Small intestine (tissue), 7 donors: ENCODE data around the gene GSTT2. TPM values are rescaled to one million over a fixed set of nuclear protein-coding genes. Genes with fewer than 3 reads are reported as not detected.
"Not testable (repeated sequence)": the region's sequence is repeated elsewhere in the genome, so short reads cannot be mapped to it uniquely, and the experiment has no call there.

ENCODE experiments used
- DNase-seq, 2 donors: peaks; one replicate each; pipeline versions ENCODE4 v3.0.0 to v3.0.0-alpha.2; 2013
- FAIRE-seq: peaks from 2 replicates; lab custom pipeline; 2012; peaks lifted over from hg19 to GRCh38; lab: Jason Lieb, UNC
- H3K27ac ChIP-seq, 3 donors: one replicate each; pipeline ENCODE4 v1.5.1; 2013; ENCODE audit warnings: low read length in 2 of 3, mild to moderate bottlenecking in 2 of 3, control low read depth in 1 of 3, inconsistent platforms in 1 of 3, low read depth in 1 of 3, moderate library complexity in 1 of 3
- H3K27me3 ChIP-seq, 3 donors: one replicate each; pipeline ENCODE4 v1.6.1; 2013; ENCODE audit warnings: low read length in 3 of 3, inconsistent platforms in 1 of 3; ENCODE audit not compliant: control insufficient read depth in 3 of 3, insufficient read depth in 3 of 3
- H3K36me3 ChIP-seq, 3 donors: one replicate each; pipeline ENCODE4 v1.6.1; 2013; ENCODE audit warnings: low read length in 3 of 3, inconsistent platforms in 1 of 3, low read depth in 1 of 3, mild to moderate bottlenecking in 1 of 3, moderate library complexity in 1 of 3; ENCODE audit not compliant: control insufficient read depth in 3 of 3, insufficient read depth in 2 of 3
- H3K4me1 ChIP-seq, 3 donors: one replicate each; pipeline ENCODE4 v1.6.1; 2013; ENCODE audit warnings: low read length in 2 of 3, inconsistent platforms in 1 of 3, low read depth in 1 of 3, mild to moderate bottlenecking in 1 of 3, moderate library complexity in 1 of 3; ENCODE audit not compliant: control insufficient read depth in 3 of 3, insufficient read depth in 2 of 3
- H3K4me3 ChIP-seq, 3 donors: one replicate each; pipeline ENCODE4 v1.5.1; 2013; ENCODE audit warnings: low read length in 3 of 3, control low read depth in 1 of 3, inconsistent platforms in 1 of 3, low read depth in 1 of 3, mild to moderate bottlenecking in 1 of 3, moderate library complexity in 1 of 3
- H3K9me3 ChIP-seq, 2 donors: one replicate each; pipeline ENCODE4 v1.6.1; 2013; ENCODE audit warnings: low read depth in 1 of 2, low read length in 1 of 2; ENCODE audit not compliant: control insufficient read depth in 2 of 2, insufficient read depth in 1 of 2
- WGBS, 3 donors: extraction: QIAGEN DNeasy Blood & Tissue Kit; methylation state at CpG; one replicate each; pipeline ENCODE4 v1.1.7; 2013; 5-methylcytosine and 5-hydroxymethylcytosine counted together
- polyA plus RNA-seq, 4 donors: library from polyadenylated mRNA; stranded (reverse) in 3 of 4; unstranded in 1 of 4; fragments of 200-250 nt in 3 of 4; fragments of 120-200 nt in 1 of 4; gene quantifications; one replicate each; pipeline versions ENCODE4 v1.2.1 to v1.2.3, GENCODE V29; 2013
- donor health status: healthy with polysubstance abuse.
- donor health status: control.
- donor health status: control.
- donor health status: Bipolar disorder and iron deficiency.
- donor health status: healthy.

The GSTT2 gene
- polyA plus RNA-seq, 4 donors, result 0.19 to 1.4 (median 0.81) TPM; not detected in 1

GRCh38 chr22:23984430-23984829, 4.5 kb downstream of the GSTT2 start:
- 43 to 55% methylated on average over 6 of the region's 6 CpGs; no CpG with 5 or more reads in 1 of the 3 donors for WGBS, 3 donors

DNA sequence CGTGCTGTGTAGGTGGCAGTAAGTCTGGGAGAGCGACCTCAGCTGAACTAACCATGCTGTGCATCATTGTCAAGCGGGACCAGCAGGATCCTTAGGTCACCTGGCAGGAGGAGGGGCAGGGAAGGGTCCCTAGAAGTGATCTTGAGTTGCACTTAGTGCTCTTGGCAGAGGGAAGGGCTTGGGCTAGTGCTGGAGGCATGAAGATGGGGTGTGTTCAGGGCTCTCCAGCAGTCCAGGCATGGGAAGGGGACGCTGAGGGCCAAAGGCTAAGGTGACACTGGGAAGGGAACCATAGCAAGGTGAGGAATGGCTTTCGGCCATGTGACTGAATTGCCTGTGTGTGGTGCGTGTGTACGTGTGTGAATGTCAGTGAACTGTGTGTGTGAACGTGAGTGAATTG, 6.2 kb downstream of the GSTT2 start:
- DNase-seq, H3K4me3 ChIP-seq, H3K4me1 ChIP-seq, H3K27ac ChIP-seq, H3K36me3 ChIP-seq, FAIRE-seq, H3K9me3 ChIP-seq, H3K27me3 ChIP-seq: not testable (repeated sequence)
- WGBS, 3 donors, result 63 to 85% (median 83%) methylated on average over 2 to 8 of the region's 8 CpGs

More at GRCh38 chr22:23984430-23984829, 4.5 kb downstream of the GSTT2 start:
- DNase-seq, result peak in 1 of 2 donors; percentile 54
- no peaks in the 10 kb centered on the region for H3K9me3 ChIP-seq
- no peak for FAIRE-seq
- no peaks in the 10 kb centered on the region for H3K27me3 ChIP-seq
- H3K4me3 ChIP-seq, result no peak overlapping the region
- no peak overlapping the region for H3K27ac ChIP-seq
- H3K4me1 ChIP-seq, result no peaks in the 10 kb centered on the region
- no peaks in the 10 kb centered on the region for H3K36me3 ChIP-seq

GRCh38 chr22:23986538-23987178, 6.7 kb downstream of the GSTT2 start:
- 66 to 88% methylated on average over 4 of the region's 4 CpGs; no CpG with 5 or more reads in 1 of the 3 donors for WGBS, 3 donors
- not testable (repeated sequence) for H3K27me3 ChIP-seq, FAIRE-seq, H3K9me3 ChIP-seq, H3K4me1 ChIP-seq, H3K27ac ChIP-seq, H3K4me3 ChIP-seq, DNase-seq, H3K36me3 ChIP-seq

- not testable (repeated sequence) for H3K27ac ChIP-seq, DNase-seq, FAIRE-seq, H3K36me3 ChIP-seq, H3K27me3 ChIP-seq, H3K4me3 ChIP-seq, H3K4me1 ChIP-seq, H3K9me3 ChIP-seq
- 82 to 86% (median 85%) methylated on average over 2 of the region's 3 CpGs for WGBS, 3 donors
Observed at GRCh38 chr22:23989583-23990244, 9.8 kb downstream of the GSTT2 start.

GRCh38 chr22:23993080-23993479, 13.1 kb downstream of the GSTT2 start:
- not testable (repeated sequence) for H3K27me3 ChIP-seq, H3K4me3 ChIP-seq, H3K36me3 ChIP-seq, H3K4me1 ChIP-seq, FAIRE-seq, H3K9me3 ChIP-seq, H3K27ac ChIP-seq, DNase-seq
- 71 to 78% (median 78%) methylated on average over 2 of the region's 2 CpGs for WGBS, 3 donors

DNA sequence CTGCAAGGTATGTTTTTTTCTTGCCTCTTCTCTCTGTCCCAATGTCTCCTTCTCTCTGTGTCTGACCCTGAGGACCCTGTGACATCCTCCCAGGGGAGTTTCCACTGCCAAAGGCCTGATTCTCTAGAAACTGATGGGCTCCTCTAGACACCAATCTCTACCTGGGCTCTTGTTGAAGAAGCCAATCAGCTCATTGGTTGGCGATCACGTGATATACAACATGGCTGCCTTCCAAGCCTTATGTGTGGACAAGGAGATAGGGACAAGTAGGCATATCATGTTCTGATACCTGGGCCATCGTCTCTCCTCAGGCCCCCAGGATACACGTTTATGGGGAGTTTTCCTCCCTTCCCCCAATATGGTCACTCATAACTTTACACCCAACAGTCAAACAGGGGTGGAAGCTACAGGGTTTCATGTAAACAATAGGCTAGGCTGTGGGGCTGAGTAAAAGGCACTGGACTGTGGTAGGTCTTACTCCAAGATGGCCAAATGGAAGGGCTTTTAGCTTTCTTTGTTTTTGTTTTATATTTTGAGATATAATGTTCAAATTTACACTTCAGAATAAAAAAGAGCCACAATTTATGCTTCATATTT, 13.7 kb downstream of the GSTT2 start:
- not testable (repeated sequence) for H3K9me3 ChIP-seq, H3K4me1 ChIP-seq, H3K27ac ChIP-seq, H3K36me3 ChIP-seq, DNase-seq, FAIRE-seq, H3K4me3 ChIP-seq, H3K27me3 ChIP-seq
- 55 to 85% (median 58%) methylated on average over 4 of the region's 4 CpGs for WGBS, 3 donors

- DNase-seq, result no peak
- Histone ChIP-seq H3K9me3 (no peaks in the 10 kb centered on the region), H3K4me3 (no peak overlapping the region), H3K4me1 (no peaks in the 10 kb centered on the region), H3K27ac (no peak overlapping the region), H3K27me3 (no peaks in the 10 kb centered on the region), H3K36me3 (no peaks in the 10 kb centered on the region)
- WGBS, 3 donors, result 30 to 70% (median 43%) methylated on average over 3 of the region's 3 CpGs
- FAIRE-seq, result no peak
Observed at GRCh38 chr22:23997092-23997491, 17.2 kb downstream of the GSTT2 start.

GRCh38 chr22:23999779-24000178, 19.8 kb downstream of the GSTT2 start:
- not testable (repeated sequence) for H3K36me3 ChIP-seq, FAIRE-seq, H3K4me3 ChIP-seq, H3K4me1 ChIP-seq, H3K9me3 ChIP-seq, DNase-seq, H3K27me3 ChIP-seq, H3K27ac ChIP-seq
- WGBS, 3 donors, result 81 to 83% (median 82%) methylated on average over 7 of the region's 7 CpGs
